ENCODE measurements around the gene EFCAB14.

- TF ChIP-seq, protein P1, sequence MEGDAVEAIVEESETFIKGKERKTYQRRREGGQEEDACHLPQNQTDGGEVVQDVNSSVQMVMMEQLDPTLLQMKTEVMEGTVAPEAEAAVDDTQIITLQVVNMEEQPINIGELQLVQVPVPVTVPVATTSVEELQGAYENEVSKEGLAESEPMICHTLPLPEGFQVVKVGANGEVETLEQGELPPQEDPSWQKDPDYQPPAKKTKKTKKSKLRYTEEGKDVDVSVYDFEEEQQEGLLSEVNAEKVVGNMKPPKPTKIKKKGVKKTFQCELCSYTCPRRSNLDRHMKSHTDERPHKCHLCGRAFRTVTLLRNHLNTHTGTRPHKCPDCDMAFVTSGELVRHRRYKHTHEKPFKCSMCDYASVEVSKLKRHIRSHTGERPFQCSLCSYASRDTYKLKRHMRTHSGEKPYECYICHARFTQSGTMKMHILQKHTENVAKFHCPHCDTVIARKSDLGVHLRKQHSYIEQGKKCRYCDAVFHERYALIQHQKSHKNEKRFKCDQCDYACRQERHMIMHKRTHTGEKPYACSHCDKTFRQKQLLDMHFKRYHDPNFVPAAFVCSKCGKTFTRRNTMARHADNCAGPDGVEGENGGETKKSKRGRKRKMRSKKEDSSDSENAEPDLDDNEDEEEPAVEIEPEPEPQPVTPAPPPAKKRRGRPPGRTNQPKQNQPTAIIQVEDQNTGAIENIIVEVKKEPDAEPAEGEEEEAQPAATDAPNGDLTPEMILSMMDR (conservative IDR thresholded peaks at IDR 0.05 in 1 of 2, IDR thresholded peaks at IDR 0.05 in 1 of 2; ENCODE audit: extremely low read depth in 1 of 2, insufficient read depth in 1 of 2, low read depth in 1 of 2, low read length in 2 of 2): no peak
- TF ChIP-seq EZH2 (IDR thresholded peaks at IDR 0.05; ENCODE audit: borderline replicate concordance, low read length): no peak
Observed at GRCh38 chr1:46692811-46693770, 25.8 kb downstream of the EFCAB14 start.

Measured in mammary epithelial cell (primary cell).